Liver (tissue), 9 donors: ENCODE measurements around the gene CDH6. TPM values are rescaled to one million over a fixed set of nuclear protein-coding genes. Genes with fewer than 3 reads are reported as not detected.

ENCODE experiments used
- DNase-seq: peaks from one replicate; pipeline ENCODE4 v3.0.0-alpha.2; 2017; ENCODE audit warnings: low spot score
- H3K27ac ChIP-seq, 2 donors: one replicate each; pipeline ENCODE4 v1.7.0; 2013; ENCODE audit warnings: inconsistent platforms in 2 of 2, low read length in 2 of 2, control low read depth in 1 of 2, low read depth in 1 of 2, mild to moderate bottlenecking in 1 of 2
- H3K27me3 ChIP-seq, 4 donors: one replicate each; pipeline versions ENCODE4 v1.6.1 to v1.7.0; 2013; ENCODE audit warnings: low read length in 3 of 4, inconsistent platforms in 1 of 4, mild to moderate bottlenecking in 1 of 4, moderate library complexity in 1 of 4; ENCODE audit not compliant: control insufficient read depth in 4 of 4, insufficient read depth in 4 of 4
- H3K36me3 ChIP-seq, 4 donors: one replicate each; pipeline versions ENCODE4 v1.6.1 to v1.7.0; 2013; ENCODE audit warnings: low read length in 3 of 4, mild to moderate bottlenecking in 3 of 4, low read depth in 1 of 4, moderate library complexity in 1 of 4; ENCODE audit not compliant: control insufficient read depth in 4 of 4, insufficient read depth in 3 of 4
- H3K4me1 ChIP-seq, 4 donors: one replicate each; pipeline versions ENCODE4 v1.6.1 to v1.7.0; 2013; ENCODE audit warnings: low read length in 3 of 4, mild to moderate bottlenecking in 3 of 4, moderate library complexity in 1 of 4; ENCODE audit not compliant: control insufficient read depth in 4 of 4, insufficient read depth in 4 of 4
- H3K4me3 ChIP-seq, 3 donors: one replicate each; pipeline versions ENCODE4 v1.6.1 to v1.7.0; 2013; ENCODE audit warnings: low read length in 3 of 3, control low read depth in 1 of 3, low read depth in 1 of 3, mild to moderate bottlenecking in 1 of 3
- H3K9ac ChIP-seq, 2 donors: one replicate each; pipeline ENCODE4 v1.7.0; 2013; ENCODE audit warnings: low read length in 2 of 2, mild to moderate bottlenecking in 2 of 2, moderate library complexity in 2 of 2, control low read depth in 1 of 2, low read depth in 1 of 2
- H3K9me3 ChIP-seq, 4 donors: one replicate each; pipeline versions ENCODE4 v1.6.1 to v1.7.0; 2013; ENCODE audit warnings: low read length in 3 of 4; ENCODE audit not compliant: control insufficient read depth in 4 of 4
- EGR1 ChIP-seq, 2 donors: IDR thresholded peaks; 2 replicates each; pipeline ENCODE4 v1.6.1; 2016 to 2018; ENCODE audit warnings: antibody characterized with exemption in 2 of 2, low read depth in 2 of 2
- FOXA1 ChIP-seq: IDR thresholded peaks from 2 replicates; pipeline ENCODE4 v1.6.1; 2016; ENCODE audit warnings: antibody characterized with exemption
- FOXA2 ChIP-seq: IDR thresholded peaks from 2 replicates; pipeline ENCODE4 v1.6.1; 2016; ENCODE audit warnings: antibody characterized with exemption
- GABPA ChIP-seq, 2 donors: IDR thresholded peaks in 1 of 2; conservative IDR thresholded peaks in 1 of 2; 2 replicates each; pipeline ENCODE4 v1.6.1; 2016; ENCODE audit warnings: antibody characterized with exemption in 2 of 2, mild to moderate bottlenecking in 1 of 2, moderate library complexity in 1 of 2
- HNF4A ChIP-seq, 2 donors: conservative IDR thresholded peaks; 2 replicates each; pipeline ENCODE4 v1.6.1; 2016; ENCODE audit warnings: antibody characterized with exemption in 2 of 2, mild to moderate bottlenecking in 2 of 2
- HNF4G ChIP-seq: IDR thresholded peaks from 2 replicates; pipeline ENCODE4 v1.6.1; 2016; ENCODE audit warnings: antibody characterized with exemption
- JUND ChIP-seq, 2 donors: IDR thresholded peaks; 2 replicates each; pipeline ENCODE4 v1.6.1; 2016; ENCODE audit warnings: antibody characterized with exemption in 2 of 2
- MAX ChIP-seq: IDR thresholded peaks from 2 replicates; pipeline ENCODE4 v1.6.1; 2016; ENCODE audit warnings: antibody characterized with exemption
- NR2F2 ChIP-seq: IDR thresholded peaks from 2 replicates; pipeline ENCODE4 v1.6.1; 2016; ENCODE audit warnings: antibody characterized with exemption
- RAD21 ChIP-seq, 2 donors: IDR thresholded peaks; 2 replicates each; pipeline ENCODE4 v1.6.1; 2016; ENCODE audit warnings: antibody characterized with exemption in 2 of 2, mild to moderate bottlenecking in 2 of 2
- RXRA ChIP-seq, 2 donors: IDR thresholded peaks; 2 replicates each; pipeline ENCODE4 v1.6.1; 2017 to 2018; ENCODE audit warnings: antibody characterized with exemption in 2 of 2, mild to moderate bottlenecking in 1 of 2
- SP1 ChIP-seq: IDR thresholded peaks from 2 replicates; pipeline ENCODE4 v1.6.1; 2018; ENCODE audit warnings: antibody characterized with exemption, mild to moderate bottlenecking
- TAF1 ChIP-seq: conservative IDR thresholded peaks from 2 replicates; pipeline ENCODE4 v1.6.1; 2016; ENCODE audit warnings: antibody characterized with exemption, mild to moderate bottlenecking
- YY1 ChIP-seq: IDR thresholded peaks from 2 replicates; pipeline ENCODE4 v1.6.1; 2016; ENCODE audit warnings: antibody characterized with exemption, mild to moderate bottlenecking
- ZBTB33 ChIP-seq: IDR thresholded peaks from 2 replicates; pipeline ENCODE4 v1.6.1; 2016; ENCODE audit warnings: antibody characterized with exemption
- WGBS: extraction: QIAGEN DNeasy Blood & Tissue Kit; methylation state at CpG from one replicate; pipeline ENCODE4 v1.1.7; 2013; 5-methylcytosine and 5-hydroxymethylcytosine counted together
- polyA plus RNA-seq, 2 donors: library from polyadenylated mRNA; stranded (reverse) in 1 of 2; unstranded in 1 of 2; fragments of 200-250 nt in 1 of 2; fragments of >200 nt in 1 of 2; fragmentation: Nextera tagmentation in 1 of 2; extraction: Ambion mirVana in 1 of 2; gene quantifications; one replicate each; pipeline versions ENCODE4 v1.2.1 to v1.2.3, GENCODE V29; 2013 to 2015
- total RNA-seq, 2 donors: library from RNA; depleted of rRNA; stranded (reverse); fragments of >200 nt; gene quantifications; one replicate each; pipeline ENCODE4 v1.2.3, GENCODE V29; 2014
- TF ChIP-seq, protein P1 (sequence below): fragments of 150-350 bp; IDR thresholded peaks from 2 replicates; pipeline ENCODE4 v1.5.1; 2017; ENCODE audit warnings: improper control_type of control experiment, low read depth, low read length; ENCODE audit not compliant: missing input control
- TF ChIP-seq, protein P2 (sequence below): IDR thresholded peaks from 2 replicates; pipeline ENCODE4 v1.6.1; 2016; ENCODE audit warnings: antibody characterized with exemption
- donor health status: healthy.
- donor health status: healthy.
- donor health status: healthy.
- donor health status: healthy.
- donor health status: healthy.

CDH6 gene
- total and polyA plus RNA-seq, 4 donors, result 0.18 to 3.7 (median 0.84) TPM

- no peaks in the 10 kb centered on the region for H3K27me3 ChIP-seq
- no peak overlapping the region for H3K9ac ChIP-seq
- H3K9me3 ChIP-seq, result no peaks in the 10 kb centered on the region
- TF ChIP-seq TAF1 (no peak), RXRA (IDR thresholded peaks at IDR 0.05) (no peak), SP1 (no peak)
- no peak for DNase-seq
- no peak overlapping the region for H3K27ac ChIP-seq
- H3K4me1 ChIP-seq, result no peaks in the 10 kb centered on the region
- no peaks in the 10 kb centered on the region for H3K36me3 ChIP-seq
- no peak overlapping the region for H3K4me3 ChIP-seq
- WGBS, result 70% methylated on average over 7 of the region's 7 CpGs
These were observed 97.9 kb downstream of the CDH6 start for GRCh38 chr5:31291323-31291854.

- DNase-seq, result no peak
- 85% methylated on average over 1 of the region's 1 CpG for WGBS
- TF ChIP-seq RAD21 (IDR thresholded peaks at IDR 0.05) (no peak), MAX (no peak), RXRA (IDR thresholded peaks at IDR 0.05) (no peak), GABPA (IDR thresholded peaks at IDR 0.05 in 1 of 2, conservative IDR thresholded peaks at IDR 0.05 in 1 of 2) (no peak), HNF4A (conservative IDR thresholded peaks at IDR 0.05) (no peak), SP1 (no peak), NR2F2 (no peak), EGR1 (IDR thresholded peaks at IDR 0.05; ENCODE audit: low read depth in 2 of 2) (no peak), FOXA1 (no peak), YY1 (no peak), JUND (IDR thresholded peaks at IDR 0.05) (no peak)
- TF ChIP-seq, protein P1, sequence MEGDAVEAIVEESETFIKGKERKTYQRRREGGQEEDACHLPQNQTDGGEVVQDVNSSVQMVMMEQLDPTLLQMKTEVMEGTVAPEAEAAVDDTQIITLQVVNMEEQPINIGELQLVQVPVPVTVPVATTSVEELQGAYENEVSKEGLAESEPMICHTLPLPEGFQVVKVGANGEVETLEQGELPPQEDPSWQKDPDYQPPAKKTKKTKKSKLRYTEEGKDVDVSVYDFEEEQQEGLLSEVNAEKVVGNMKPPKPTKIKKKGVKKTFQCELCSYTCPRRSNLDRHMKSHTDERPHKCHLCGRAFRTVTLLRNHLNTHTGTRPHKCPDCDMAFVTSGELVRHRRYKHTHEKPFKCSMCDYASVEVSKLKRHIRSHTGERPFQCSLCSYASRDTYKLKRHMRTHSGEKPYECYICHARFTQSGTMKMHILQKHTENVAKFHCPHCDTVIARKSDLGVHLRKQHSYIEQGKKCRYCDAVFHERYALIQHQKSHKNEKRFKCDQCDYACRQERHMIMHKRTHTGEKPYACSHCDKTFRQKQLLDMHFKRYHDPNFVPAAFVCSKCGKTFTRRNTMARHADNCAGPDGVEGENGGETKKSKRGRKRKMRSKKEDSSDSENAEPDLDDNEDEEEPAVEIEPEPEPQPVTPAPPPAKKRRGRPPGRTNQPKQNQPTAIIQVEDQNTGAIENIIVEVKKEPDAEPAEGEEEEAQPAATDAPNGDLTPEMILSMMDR, result no peak
- TF ChIP-seq, protein P2, sequence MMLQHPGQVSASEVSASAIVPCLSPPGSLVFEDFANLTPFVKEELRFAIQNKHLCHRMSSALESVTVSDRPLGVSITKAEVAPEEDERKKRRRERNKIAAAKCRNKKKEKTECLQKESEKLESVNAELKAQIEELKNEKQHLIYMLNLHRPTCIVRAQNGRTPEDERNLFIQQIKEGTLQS, result no peak
- Histone ChIP-seq H3K9me3 (peaks cover 0 to 5% (median 0%) of the 10 kb centered on the region in 4 donors), H3K4me3 (no peak overlapping the region), H3K4me1 (no peaks in the 10 kb centered on the region), H3K9ac (no peak overlapping the region), H3K36me3 (no peaks in the 10 kb centered on the region), H3K27me3 (peaks cover 0 to 4% (median 0%) of the 10 kb centered on the region in 4 donors), H3K27ac (no peak overlapping the region)
These were observed 107.0 kb downstream of the CDH6 start for GRCh38 chr5:31300501-31300900.

GRCh38 chr5:31301833-31302232 lies 108.3 kb downstream of the CDH6 start:
- 73% methylated on average over 5 of the region's 5 CpGs for WGBS
- TF ChIP-seq, protein P2, result no peak
- TF ChIP-seq EGR1 (IDR thresholded peaks at IDR 0.05; ENCODE audit: low read depth in 2 of 2) (no peak), JUND (IDR thresholded peaks at IDR 0.05) (no peak), HNF4A (conservative IDR thresholded peaks at IDR 0.05) (no peak), NR2F2 (no peak), MAX (no peak), TAF1 (no peak), RAD21 (IDR thresholded peaks at IDR 0.05) (no peak), HNF4G (no peak), ZBTB33 (no peak), RXRA (IDR thresholded peaks at IDR 0.05) (no peak), SP1 (no peak), FOXA2 (no peak), FOXA1 (no peak), YY1 (no peak)
- TF ChIP-seq, protein P1, result no peak
- H3K4me3 ChIP-seq, result no peak overlapping the region
- no peak overlapping the region for H3K9ac ChIP-seq
- no peak overlapping the region for H3K27ac ChIP-seq
- no peaks in the 10 kb centered on the region for H3K36me3 ChIP-seq
- H3K27me3 ChIP-seq, result peaks cover 0 to 4% (median 0%) of the 10 kb centered on the region in 4 donors
- no peaks in the 10 kb centered on the region for H3K4me1 ChIP-seq
- no peak for DNase-seq
- peaks cover 0 to 5% (median 0%) of the 10 kb centered on the region in 4 donors for H3K9me3 ChIP-seq
